Trophoblast cell (in vitro differentiated cells and primary cell): Measurements from ENCODE around the gene FIGLA.

Source experiments
- DNase-seq, 2 donors: peaks; one replicate each; pipeline ENCODE4 v3.0.0-alpha.2; 2016
- H2AFZ ChIP-seq: 2 replicates; pipeline ENCODE4 v1.6.1; 2013; ENCODE audit warnings: low read length, moderate library complexity, mild to moderate bottlenecking; ENCODE audit not compliant: insufficient read depth, poor library complexity
- H2AK5ac ChIP-seq: 2 replicates; pipeline ENCODE4 v1.6.1; 2013; ENCODE audit warnings: mild to moderate bottlenecking, low read length
- H2BK120ac ChIP-seq: 2 replicates; pipeline ENCODE4 v1.6.1; 2013; ENCODE audit warnings: low read length, mild to moderate bottlenecking, moderate library complexity; ENCODE audit not compliant: insufficient read depth, poor library complexity
- H2BK12ac ChIP-seq: 2 replicates; pipeline ENCODE4 v1.6.1; 2013; ENCODE audit warnings: mild to moderate bottlenecking, low read length, moderate library complexity
- H2BK5ac ChIP-seq: 2 replicates; pipeline ENCODE4 v1.6.1; 2013; ENCODE audit warnings: low read length, low read depth, moderate library complexity, mild to moderate bottlenecking; ENCODE audit not compliant: poor library complexity
- H3K14ac ChIP-seq: 2 replicates; pipeline ENCODE4 v1.6.1; 2013; ENCODE audit warnings: mild to moderate bottlenecking, low read length
- H3K18ac ChIP-seq: 2 replicates; pipeline ENCODE4 v1.6.1; 2013; ENCODE audit warnings: mild to moderate bottlenecking, low read length
- H3K23ac ChIP-seq: 2 replicates; pipeline ENCODE4 v1.6.1; 2013; ENCODE audit warnings: low read length
- H3K27ac ChIP-seq: 2 replicates; pipeline ENCODE4 v1.5.1; 2013; ENCODE audit warnings: low read depth, mild to moderate bottlenecking, inconsistent platforms, low read length, moderate library complexity
- H3K27me3 ChIP-seq: 2 replicates; pipeline ENCODE4 v1.6.1; 2013; ENCODE audit warnings: inconsistent platforms, mild to moderate bottlenecking, low read length, moderate library complexity; ENCODE audit not compliant: insufficient read depth
- H3K36me3 ChIP-seq, 2 experiments: 1 replicate in 1 of 2; 2 replicates in 1 of 2; pipeline ENCODE4 v1.6.1; 2013; ENCODE audit warnings: low read length in 2 of 2, mild to moderate bottlenecking in 2 of 2, moderate library complexity in 1 of 2; ENCODE audit not compliant: insufficient read depth in 2 of 2, control insufficient read depth in 1 of 2
- H3K4ac ChIP-seq: 2 replicates; pipeline ENCODE4 v1.6.1; 2013; ENCODE audit warnings: low read depth, mild to moderate bottlenecking, low read length, moderate library complexity
- H3K4me1 ChIP-seq, 2 experiments: 1 replicate in 1 of 2; 2 replicates in 1 of 2; pipeline ENCODE4 v1.6.1; 2013; ENCODE audit warnings: low read length in 2 of 2, mild to moderate bottlenecking in 2 of 2, moderate library complexity in 1 of 2; ENCODE audit not compliant: insufficient read depth in 2 of 2, control insufficient read depth in 1 of 2
- H3K4me2 ChIP-seq: 2 replicates; pipeline ENCODE4 v1.6.1; 2013; ENCODE audit warnings: inconsistent platforms, mild to moderate bottlenecking, low read length, moderate library complexity
- H3K4me3 ChIP-seq: 2 replicates; pipeline ENCODE4 v1.5.1; 2013; ENCODE audit warnings: mild to moderate bottlenecking, low read depth, low read length, inconsistent platforms
- H3K79me1 ChIP-seq: one replicate; pipeline ENCODE4 v1.6.1; 2013; ENCODE audit warnings: low read length
- H3K79me2 ChIP-seq: 2 replicates; pipeline ENCODE4 v1.6.1; 2013; ENCODE audit warnings: low read length, mild to moderate bottlenecking; ENCODE audit not compliant: control insufficient read depth, insufficient read depth, poor library complexity
- H3K9ac ChIP-seq: 2 replicates; pipeline ENCODE4 v1.6.1; 2013; ENCODE audit warnings: mild to moderate bottlenecking, low read length
- H3K9me3 ChIP-seq: 2 replicates; pipeline ENCODE4 v1.6.1; 2013; ENCODE audit warnings: low read depth, mild to moderate bottlenecking, control low read depth, inconsistent platforms, low read length; ENCODE audit not compliant: insufficient read depth
- H4K12ac ChIP-seq: 2 replicates; pipeline ENCODE4 v1.6.1; 2013; ENCODE audit warnings: low read depth, mild to moderate bottlenecking, low read length, moderate library complexity
- H4K8ac ChIP-seq: 2 replicates; pipeline ENCODE4 v1.6.1; 2013; ENCODE audit warnings: low read depth, mild to moderate bottlenecking, low read length, moderate library complexity
- H4K91ac ChIP-seq: one replicate; pipeline ENCODE4 v1.6.1; 2013; ENCODE audit warnings: low read depth, mild to moderate bottlenecking, low read length, moderate library complexity
- WGBS: extraction: QIAGEN DNeasy Blood & Tissue Kit; methylation state at CpG from one replicate; pipeline ENCODE4 v1.1.7; 2013; ENCODE audit warnings: missing lambda C conversion rate; ENCODE audit not compliant: insufficient read length, insufficient coverage; ENCODE audit errors: extremely low coverage; 5-methylcytosine and 5-hydroxymethylcytosine counted together

FIGLA gene

DNA sequence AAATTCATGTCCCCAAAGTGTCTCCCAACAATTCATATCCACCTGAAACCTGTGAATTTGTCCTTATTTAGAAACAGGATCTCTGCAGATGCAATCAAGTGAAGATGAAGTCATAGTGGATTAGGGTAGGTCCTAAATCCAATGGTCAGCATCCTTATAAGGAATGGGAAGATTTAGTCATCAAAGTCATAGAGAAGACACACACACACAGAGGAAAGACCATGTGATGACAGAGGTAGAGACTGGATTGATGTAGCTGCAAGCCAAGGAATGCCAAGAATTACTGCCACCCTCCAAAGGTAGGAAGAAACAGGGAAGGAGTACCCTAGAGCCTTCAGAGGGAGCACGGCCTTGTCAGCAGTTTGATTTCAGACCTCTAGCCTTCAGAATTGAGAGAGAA lies 40.1 kb downstream of the FIGLA start:
- H3K9me3 ChIP-seq, result peaks cover 2% of the 10 kb centered on the region
- no peak overlapping the region for H2BK120ac ChIP-seq
- no peak overlapping the region for H2AFZ ChIP-seq
- no peaks in the 10 kb centered on the region for H3K79me2 ChIP-seq
- no peak overlapping the region for H3K18ac ChIP-seq
- H3K23ac ChIP-seq, result no peak overlapping the region
- no peak overlapping the region for H2BK12ac ChIP-seq
- H3K4me3 ChIP-seq, result no peak overlapping the region
- no peaks in the 10 kb centered on the region for H3K27me3 ChIP-seq
- H3K27ac ChIP-seq, result no peak overlapping the region
- no peak for DNase-seq
- H3K9ac ChIP-seq, result no peak overlapping the region
- H4K91ac ChIP-seq, result no peak overlapping the region
- no peaks in the 10 kb centered on the region for H3K36me3 ChIP-seq
- H3K4me1 ChIP-seq, result no peaks in the 10 kb centered on the region
- H4K8ac ChIP-seq, result no peak overlapping the region
- H4K12ac ChIP-seq, result no peak overlapping the region
- no peak overlapping the region for H2AK5ac ChIP-seq
- no peak overlapping the region for H3K4ac ChIP-seq
- H3K14ac ChIP-seq, result no peak overlapping the region
- WGBS, result no CpG with 5 or more reads among the region's 1 CpG
- H3K79me1 ChIP-seq, result no peaks in the 10 kb centered on the region
- no peak overlapping the region for H2BK5ac ChIP-seq
- no peak overlapping the region for H3K4me2 ChIP-seq

DNA sequence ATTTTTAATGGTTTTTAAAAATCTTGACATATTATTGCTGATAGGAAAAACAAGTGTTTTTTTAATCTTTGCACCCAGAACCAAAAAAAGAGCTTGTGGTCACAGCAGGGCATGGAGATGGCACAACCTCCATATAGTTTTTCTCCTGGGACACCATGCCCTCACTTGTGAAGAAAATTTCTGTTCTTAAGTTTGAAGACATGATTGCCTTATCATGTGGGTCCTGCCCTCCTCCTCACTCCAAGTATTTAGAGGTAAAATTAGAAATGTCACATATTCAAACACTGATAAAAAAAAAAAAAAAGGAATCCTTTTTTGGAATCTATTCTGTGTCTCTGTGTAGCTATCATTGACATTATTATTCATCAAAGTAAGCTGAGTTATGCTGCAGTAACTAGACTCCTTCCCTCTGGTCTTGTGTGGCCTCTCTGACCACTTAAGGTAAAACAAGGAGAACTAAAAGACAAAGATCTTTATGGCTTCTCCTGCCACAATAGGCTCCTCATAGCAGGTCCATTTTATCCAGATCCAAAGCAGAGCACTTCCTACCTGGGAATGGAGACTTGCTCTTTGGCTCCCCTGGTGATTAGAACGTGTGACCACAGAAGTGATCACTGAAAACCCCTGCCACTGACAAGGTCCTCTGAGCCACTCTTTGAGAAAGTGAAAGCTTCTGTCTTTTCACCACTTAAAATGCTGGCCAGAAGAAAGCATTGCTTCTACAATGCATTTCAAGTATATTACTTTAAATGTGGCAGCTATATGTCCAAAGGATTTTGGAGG lies 42.2 kb downstream of the FIGLA start:
- Histone ChIP-seq H3K14ac (no peak overlapping the region), H3K18ac (no peak overlapping the region), H3K36me3 (no peaks in the 10 kb centered on the region), H2BK120ac (no peak overlapping the region), H3K23ac (no peak overlapping the region), H4K8ac (no peak overlapping the region), H4K91ac (no peak overlapping the region), H2AK5ac (no peak overlapping the region), H4K12ac (no peak overlapping the region), H3K79me1 (no peaks in the 10 kb centered on the region), H2BK12ac (no peak overlapping the region), H3K4me2 (no peak overlapping the region), H3K4ac (no peak overlapping the region), H3K27ac (no peak overlapping the region), H3K79me2 (no peaks in the 10 kb centered on the region), H3K9me3 (peaks cover 2% of the 10 kb centered on the region), H2AFZ (no peak overlapping the region), H2BK5ac (no peak overlapping the region), H3K4me1 (no peaks in the 10 kb centered on the region), H3K4me3 (no peak overlapping the region), H3K9ac (no peak overlapping the region), H3K27me3 (no peaks in the 10 kb centered on the region)
- peak in 1 of 2 donors; percentile 18 for DNase-seq
- WGBS, result no CpG with 5 or more reads among the region's 1 CpG

DNA sequence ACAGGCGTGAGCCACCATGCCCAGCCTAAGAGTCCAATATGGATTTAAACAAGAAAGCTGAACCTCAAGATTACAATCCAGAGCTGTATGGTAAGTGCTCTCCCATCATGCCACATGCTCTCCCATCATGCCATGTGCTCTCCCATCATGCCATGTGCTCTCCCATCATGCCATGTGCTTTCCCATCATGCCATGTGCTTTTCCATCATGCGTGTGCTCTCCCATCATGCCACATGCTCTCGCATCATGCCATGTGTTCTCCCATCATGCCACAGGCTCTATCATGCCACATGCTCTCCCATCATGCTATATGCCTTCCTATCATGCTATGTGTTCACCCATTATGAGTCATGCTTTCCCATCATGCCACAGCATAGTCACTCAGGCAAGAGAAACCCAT lies 43.2 kb downstream of the FIGLA start:
- Histone ChIP-seq H3K27me3 (no peaks in the 10 kb centered on the region), H3K18ac (no peak overlapping the region), H2BK120ac (no peak overlapping the region), H3K79me2 (no peaks in the 10 kb centered on the region), H3K79me1 (no peaks in the 10 kb centered on the region), H3K36me3 (no peaks in the 10 kb centered on the region), H3K9me3 (peaks cover 2% of the 10 kb centered on the region), H3K27ac (no peak overlapping the region), H3K14ac (no peak overlapping the region), H3K4me1 (no peaks in the 10 kb centered on the region), H2AFZ (no peak overlapping the region), H4K8ac (no peak overlapping the region), H4K12ac (no peak overlapping the region), H2AK5ac (no peak overlapping the region), H3K4me2 (no peak overlapping the region), H2BK12ac (no peak overlapping the region), H3K9ac (no peak overlapping the region), H3K4me3 (peak overlapping the region; percentile 37), H3K4ac (no peak overlapping the region), H3K23ac (no peak overlapping the region), H2BK5ac (no peak overlapping the region), H4K91ac (no peak overlapping the region)
- DNase-seq, result no peak
- no CpG with 5 or more reads among the region's 3 CpGs for WGBS

DNA sequence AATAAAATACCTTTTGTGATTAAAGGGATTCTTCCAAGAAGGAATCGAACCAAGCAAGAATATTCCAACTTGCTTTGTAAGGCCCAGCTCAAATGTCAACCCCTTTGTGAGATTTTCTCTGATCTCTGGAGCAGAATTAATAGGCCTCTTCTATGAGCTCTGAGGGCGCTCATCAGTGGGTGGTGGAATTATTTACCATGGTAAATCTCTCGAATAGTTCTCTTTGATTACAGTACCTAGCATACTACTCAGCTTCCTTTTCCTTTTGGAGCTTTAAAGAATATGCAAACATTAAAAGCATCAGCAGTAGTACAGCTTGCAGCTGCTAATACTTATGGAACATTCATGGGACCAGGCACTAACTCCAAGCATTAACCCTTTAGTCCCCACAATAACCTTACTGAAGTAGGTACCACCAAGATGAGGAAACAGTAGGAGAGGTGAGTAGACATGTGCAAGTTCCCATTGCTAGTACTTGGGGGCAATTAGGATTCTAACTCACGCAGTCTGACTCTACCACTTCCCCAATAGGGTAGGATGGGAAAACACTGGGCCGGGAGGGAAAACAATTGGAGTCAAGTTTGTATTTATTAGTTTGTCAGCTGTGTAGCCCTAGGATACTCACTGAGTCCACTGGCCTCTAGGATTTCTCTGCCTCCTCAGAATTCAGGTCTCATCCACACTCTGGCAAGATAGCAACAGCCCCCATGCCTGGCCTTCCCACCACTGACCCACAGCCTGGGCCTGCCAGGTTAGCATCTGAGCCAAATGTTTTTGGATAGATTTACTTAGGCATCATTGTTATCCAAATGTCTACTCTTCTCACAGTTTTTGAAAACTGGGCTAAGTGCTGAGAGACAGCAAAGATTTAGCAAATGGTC lies 44.1 kb downstream of the FIGLA start:
- Histone ChIP-seq H2AFZ (no peak overlapping the region), H3K4me3 (no peak overlapping the region), H3K79me1 (no peaks in the 10 kb centered on the region), H4K91ac (no peak overlapping the region), H3K9ac (no peak overlapping the region), H3K27me3 (no peaks in the 10 kb centered on the region), H2BK5ac (no peak overlapping the region), H3K4me1 (no peaks in the 10 kb centered on the region), H3K18ac (no peak overlapping the region), H3K27ac (no peak overlapping the region), H4K12ac (no peak overlapping the region), H3K9me3 (peaks cover 2% of the 10 kb centered on the region), H3K36me3 (no peaks in the 10 kb centered on the region), H2BK12ac (no peak overlapping the region), H3K4me2 (no peak overlapping the region), H4K8ac (no peak overlapping the region), H2BK120ac (no peak overlapping the region), H3K23ac (no peak overlapping the region), H3K14ac (no peak overlapping the region), H2AK5ac (no peak overlapping the region), H3K79me2 (no peaks in the 10 kb centered on the region), H3K4ac (no peak overlapping the region)
- no peak for DNase-seq
- no CpG with 5 or more reads among the region's 5 CpGs for WGBS
